ENCODE results near the gene OPN5. TPM values are rescaled to one million over a fixed set of nuclear protein-coding genes. Genes with fewer than 3 reads are reported as not detected.

Gene OPN5
- total and polyA plus RNA-seq, 2 experiments from 2014 or later: not detected

- H3K9me3 Mint-ChIP-seq: peaks cover 9% of the 10 kb centered on the region; the same call in 2 of the 3 replicates
- Histone ChIP-seq H3K4me1 (ENCODE audit: insufficient read depth) (no peaks in the 10 kb centered on the region), H3K4me2 (no peak overlapping the region), H3K79me2 (replicated peaks; ENCODE audit: insufficient read depth) (no peaks in the 10 kb centered on the region), H3K27me3 (ENCODE audit: insufficient read depth) (no peaks in the 10 kb centered on the region), H4K20me1 (replicated peaks; ENCODE audit: insufficient read depth) (no peaks in the 10 kb centered on the region), H3K27ac (ENCODE audit: low read depth) (no peak overlapping the region), H3F3A (replicated peaks; ENCODE audit: low read depth) (no peaks in the 10 kb centered on the region), H3K9me2 (ENCODE audit: insufficient read depth) (no peaks in the 10 kb centered on the region), H2AFZ (no peak overlapping the region), H3K4me3 (no peak overlapping the region), H3K36me3 (ENCODE audit: insufficient read depth) (no peaks in the 10 kb centered on the region)
- H3K27me3 Mint-ChIP-seq (ENCODE audit: insufficient read depth, low read depth, poor library complexity): peaks cover 2% of the 10 kb centered on the region
- ATAC-seq (no peak), DNase-seq (ENCODE audit: low spot score) (no peak)
- H3K4me1 Mint-ChIP-seq: no peaks in the 10 kb centered on the region
- H3K27ac Mint-ChIP-seq: no peak overlapping the region
- TF ChIP-seq ZNF462 (CRISPR knock-in tag; IDR thresholded peaks at IDR 0.05): no peak
- TF ChIP-seq, protein P1, sequence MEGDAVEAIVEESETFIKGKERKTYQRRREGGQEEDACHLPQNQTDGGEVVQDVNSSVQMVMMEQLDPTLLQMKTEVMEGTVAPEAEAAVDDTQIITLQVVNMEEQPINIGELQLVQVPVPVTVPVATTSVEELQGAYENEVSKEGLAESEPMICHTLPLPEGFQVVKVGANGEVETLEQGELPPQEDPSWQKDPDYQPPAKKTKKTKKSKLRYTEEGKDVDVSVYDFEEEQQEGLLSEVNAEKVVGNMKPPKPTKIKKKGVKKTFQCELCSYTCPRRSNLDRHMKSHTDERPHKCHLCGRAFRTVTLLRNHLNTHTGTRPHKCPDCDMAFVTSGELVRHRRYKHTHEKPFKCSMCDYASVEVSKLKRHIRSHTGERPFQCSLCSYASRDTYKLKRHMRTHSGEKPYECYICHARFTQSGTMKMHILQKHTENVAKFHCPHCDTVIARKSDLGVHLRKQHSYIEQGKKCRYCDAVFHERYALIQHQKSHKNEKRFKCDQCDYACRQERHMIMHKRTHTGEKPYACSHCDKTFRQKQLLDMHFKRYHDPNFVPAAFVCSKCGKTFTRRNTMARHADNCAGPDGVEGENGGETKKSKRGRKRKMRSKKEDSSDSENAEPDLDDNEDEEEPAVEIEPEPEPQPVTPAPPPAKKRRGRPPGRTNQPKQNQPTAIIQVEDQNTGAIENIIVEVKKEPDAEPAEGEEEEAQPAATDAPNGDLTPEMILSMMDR (conservative IDR thresholded peaks at IDR 0.05; ENCODE audit: low read depth in 2 of 2): no peak
- no peak for TF ChIP-seq CREB1 (CRISPR knock-in tag; IDR thresholded peaks at IDR 0.05; ENCODE audit: low read depth)
- no peak for TF ChIP-seq ZNF331 (CRISPR knock-in tag; IDR thresholded peaks at IDR 0.05; ENCODE audit: low read depth)
- TF ChIP-seq EZH2phosphoT487 (IDR thresholded peaks at IDR 0.05; ENCODE audit: unreplicated experiment): no peak
- TF ChIP-seq ETS1 (IDR thresholded peaks at IDR 0.05): no peak
- H3K36me3 Mint-ChIP-seq (ENCODE audit: low read depth): 0 out of 3 replicates have a peak, but pooled peaks cover 5% of the 10 kb centered on the region
- no peak overlapping the region for H3K4me3 Mint-ChIP-seq
Observed at GRCh38 chr6:47752801-47753200, 29.0 kb upstream of the OPN5 start.

All from GM23338 (cell line).